HG03066 (cell line): ENCODE data around the gene TMEM170B.

ENCODE experiments used
- ATAC-seq: cut with Tn5 transposase; IDR thresholded peaks from one replicate; pipeline ENCODE4 v1.9.1; 2021; ENCODE audit warnings: low read depth; ENCODE audit not compliant: unreplicated experiment

The TMEM170B gene

GRCh38 chr6:11580686-11581405 lies 43.3 kb downstream of the TMEM170B start:
- no peak for ATAC-seq

- no peak for ATAC-seq
Observed at GRCh38 chr6:11584244-11584643, 46.7 kb downstream of the TMEM170B start.

DNA sequence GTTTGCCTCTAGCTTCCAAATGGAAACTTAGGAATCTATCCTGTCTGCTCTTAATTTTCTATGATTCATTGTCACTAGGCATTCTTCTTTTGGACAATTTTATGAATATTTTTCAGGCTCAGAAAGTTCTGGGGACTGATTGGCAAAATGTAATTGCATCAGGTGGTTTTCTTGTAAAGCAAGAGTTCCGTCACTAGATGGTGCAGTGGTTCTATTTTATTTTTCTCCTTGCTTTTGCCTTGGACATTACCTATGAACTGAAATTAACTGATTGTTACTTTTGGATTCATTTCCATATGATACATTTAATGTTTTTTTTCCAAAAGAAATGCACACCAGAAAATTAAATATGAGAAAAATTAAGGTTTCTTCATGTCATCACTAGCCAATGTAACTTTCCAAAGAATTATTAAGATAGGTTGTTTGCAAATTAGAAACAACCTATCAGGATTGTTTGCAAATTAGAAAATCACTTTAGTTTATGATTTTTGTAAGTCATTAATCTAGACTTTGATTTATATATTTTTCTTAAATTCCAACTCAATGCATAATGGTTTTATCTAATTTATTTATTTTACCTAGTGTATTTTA lies 48.0 kb downstream of the TMEM170B start:
- no peak for ATAC-seq

GRCh38 chr6:11586117-11586516 lies 48.6 kb downstream of the TMEM170B start:
- ATAC-seq = no peak

DNA sequence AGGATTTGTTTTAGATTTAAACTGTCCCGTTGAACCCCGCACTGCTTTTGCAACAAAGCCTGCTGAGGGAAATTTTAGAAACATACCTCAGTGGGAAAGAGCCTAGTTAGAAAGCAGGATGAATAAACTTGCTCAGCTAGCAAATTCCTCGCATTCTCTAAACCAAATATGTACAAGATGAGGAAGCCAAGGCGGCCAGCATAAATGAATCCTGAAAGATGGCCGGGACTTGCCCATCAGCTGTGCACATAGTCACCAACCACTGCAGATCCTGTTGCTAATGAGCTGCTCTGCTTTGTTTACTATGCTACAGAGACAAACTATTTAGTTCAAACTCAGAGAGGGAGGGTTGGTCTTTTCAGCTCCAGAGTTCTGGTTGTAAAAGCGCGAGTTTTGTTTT lies 49.0 kb downstream of the TMEM170B start:
- ATAC-seq = no peak

DNA sequence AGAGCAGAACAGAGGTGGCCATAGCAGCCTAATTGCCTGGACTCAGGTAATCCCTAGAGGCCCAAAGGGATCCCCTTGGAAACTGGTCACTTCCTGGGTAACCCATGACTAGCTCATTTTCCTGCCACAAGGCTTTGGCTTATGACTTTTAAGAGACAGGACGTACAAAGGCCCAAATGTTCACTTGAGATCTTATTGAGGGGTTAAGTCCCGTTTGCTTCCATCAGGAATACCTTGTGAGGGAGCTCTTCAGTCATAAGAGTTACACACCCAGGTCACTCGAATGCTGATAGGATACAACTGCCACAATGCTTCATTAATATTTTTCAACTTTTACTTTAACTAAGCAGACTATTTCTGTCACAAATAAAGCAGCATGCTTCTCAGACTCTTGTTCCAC lies 51.7 kb downstream of the TMEM170B start:
- no peak for ATAC-seq

- no peak for ATAC-seq
Observed at GRCh38 chr6:11592294-11592906, 54.9 kb downstream of the TMEM170B start.

DNA sequence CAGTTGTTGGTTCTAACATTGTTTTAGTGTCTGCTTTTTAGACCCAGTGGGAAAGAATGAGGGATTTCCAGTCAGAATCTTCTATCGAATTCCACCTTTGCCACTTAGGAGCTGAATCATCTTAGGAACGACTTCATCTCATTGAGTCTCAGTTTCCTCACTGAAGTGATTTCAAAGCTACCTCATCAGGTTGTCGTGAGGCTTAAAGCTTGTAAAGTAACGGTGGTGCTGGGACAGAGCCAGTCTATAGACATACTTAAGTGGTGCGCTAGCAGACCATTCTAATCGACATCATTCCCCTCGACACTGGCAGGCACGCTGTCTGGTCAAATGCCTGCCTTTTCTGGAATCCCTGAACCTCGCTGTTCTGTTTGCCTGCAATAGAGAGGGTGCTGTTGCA lies 55.5 kb downstream of the TMEM170B start:
- ATAC-seq = no peak

- ATAC-seq = no peak
Observed at GRCh38 chr6:11595903-11596302, 58.4 kb downstream of the TMEM170B start.

GRCh38 chr6:11596640-11597237 lies 59.2 kb downstream of the TMEM170B start:
- ATAC-seq = no peak

DNA sequence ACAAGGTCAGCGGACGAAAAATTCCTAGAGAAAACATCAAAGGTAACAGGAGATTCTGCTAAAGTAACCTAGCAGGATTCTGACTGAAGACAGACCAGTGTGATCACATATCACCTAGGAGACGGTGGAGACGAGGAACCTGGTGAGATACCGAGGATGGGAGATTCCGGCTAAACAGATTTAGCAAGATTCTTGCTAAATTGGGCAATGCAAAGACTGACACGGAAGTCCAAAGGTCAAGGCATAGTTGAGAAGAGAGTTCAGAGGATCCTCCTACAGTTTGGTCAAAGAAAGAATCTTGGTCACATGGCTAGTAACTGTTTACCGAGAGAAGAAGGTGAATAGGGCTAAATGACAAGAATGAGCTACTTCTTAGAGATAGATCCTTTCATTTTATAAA lies 61.1 kb downstream of the TMEM170B start:
- no peak for ATAC-seq

DNA sequence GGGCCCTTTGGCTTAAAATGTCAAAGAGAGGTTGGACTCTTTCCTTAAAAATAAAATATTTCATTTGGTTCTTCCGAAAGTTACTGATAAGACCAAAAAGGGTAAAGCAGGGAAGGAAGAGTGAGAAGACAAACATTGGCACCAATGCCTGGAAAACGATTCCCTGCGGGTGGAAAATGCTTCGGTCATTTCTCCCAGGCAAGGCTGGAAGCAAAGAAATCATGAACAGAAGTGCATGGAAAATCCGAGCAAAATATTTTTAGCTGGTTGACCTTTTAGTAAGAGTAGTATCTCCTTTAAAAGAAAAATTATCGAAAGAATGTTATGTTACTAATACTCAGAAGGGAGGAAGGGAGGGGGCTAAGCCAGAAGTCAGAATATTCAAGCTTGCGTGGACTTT lies 62.7 kb downstream of the TMEM170B start:
- no peak for ATAC-seq

GRCh38 chr6:11601776-11602605 lies 64.4 kb downstream of the TMEM170B start:
- ATAC-seq = no peak

DNA sequence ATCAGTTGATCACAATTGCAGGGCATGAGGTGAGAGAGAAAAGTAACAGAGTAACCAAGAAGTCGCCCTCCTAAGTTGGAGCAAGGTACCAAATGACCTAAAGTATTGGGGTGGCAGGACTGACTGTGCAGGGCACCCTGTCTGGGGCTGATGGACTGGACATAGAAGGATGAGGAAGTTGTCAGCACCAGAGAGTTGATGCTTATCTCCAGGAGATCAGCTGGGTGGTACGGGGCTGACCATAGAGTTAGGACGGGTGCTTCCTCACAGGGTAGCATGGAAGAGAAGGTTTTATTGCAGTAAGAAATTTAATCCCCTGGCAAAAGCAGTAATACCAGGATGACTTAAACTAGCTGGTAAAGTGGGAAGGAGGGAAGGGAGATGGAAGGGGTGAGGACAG lies 66.7 kb downstream of the TMEM170B start:
- ATAC-seq = no peak

DNA sequence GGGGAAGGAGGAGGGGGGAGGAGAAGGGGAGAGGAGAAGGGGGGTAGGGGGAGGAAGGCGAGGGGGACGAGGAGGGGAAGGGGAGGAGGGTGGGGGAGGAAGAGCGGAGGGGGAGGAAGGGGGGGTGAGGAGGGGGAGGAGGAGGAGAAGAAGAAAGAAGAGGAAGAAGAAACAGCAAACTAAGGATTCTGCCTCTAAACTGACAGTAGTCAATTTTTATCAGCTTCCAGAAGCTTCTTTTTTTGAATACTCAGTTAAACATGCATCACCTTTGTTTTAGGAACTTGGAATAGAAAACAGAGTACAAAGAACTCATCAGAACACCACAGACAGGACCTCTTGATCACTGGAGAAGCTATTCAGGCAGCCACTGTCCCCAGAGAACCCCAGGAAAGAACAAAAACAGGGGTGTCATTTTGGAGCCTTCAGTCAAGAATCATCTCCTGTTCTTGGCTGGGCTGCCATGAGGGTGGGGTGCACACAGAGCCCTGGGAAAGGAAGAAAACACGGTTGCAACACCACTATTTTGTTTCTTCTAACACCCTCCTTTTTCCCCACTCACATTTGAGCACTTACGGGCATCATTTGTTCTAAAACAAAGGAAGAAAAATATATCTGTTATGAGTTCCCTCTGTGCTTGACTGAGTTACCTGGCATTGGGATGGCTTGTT lies 67.4 kb downstream of the TMEM170B start:
- ATAC-seq = no peak

GRCh38 chr6:11605507-11605905 lies 68.0 kb downstream of the TMEM170B start:
- ATAC-seq = no peak

GRCh38 chr6:11606332-11606731 lies 68.8 kb downstream of the TMEM170B start:
- no peak for ATAC-seq

DNA sequence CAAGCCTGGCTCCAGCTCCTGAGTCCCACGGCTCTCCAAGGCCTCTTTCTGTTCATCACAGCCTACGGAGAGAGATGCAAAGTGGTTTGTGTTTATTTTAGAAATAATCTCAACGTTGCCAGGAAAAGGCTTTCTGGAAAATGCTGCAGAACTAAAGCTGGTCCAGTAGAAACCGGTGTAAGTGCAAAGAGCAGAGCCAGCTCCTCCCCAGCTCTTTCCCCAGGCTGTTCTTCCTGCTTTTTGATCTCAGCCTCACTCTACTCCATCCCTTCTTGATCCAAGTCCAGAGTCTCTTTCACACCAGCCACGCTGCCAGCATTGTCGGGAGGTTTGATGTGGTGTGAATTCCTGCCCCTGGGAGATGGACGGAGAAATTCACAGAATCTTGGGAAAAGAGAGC lies 69.8 kb downstream of the TMEM170B start:
- no peak for ATAC-seq

GRCh38 chr6:11608600-11609323 lies 71.2 kb downstream of the TMEM170B start:
- no peak for ATAC-seq
